GM18520 (cell line): ENCODE data around the gene CATSPER3.

Experiments used
- ATAC-seq: cut with Tn5 transposase; IDR thresholded peaks from one replicate; pipeline ENCODE4 v1.9.1; 2021; ENCODE audit not compliant: unreplicated experiment

CATSPER3 gene

GRCh38 chr5:135027697-135028615 lies 60.2 kb downstream of the CATSPER3 start:
- no peak for ATAC-seq

DNA sequence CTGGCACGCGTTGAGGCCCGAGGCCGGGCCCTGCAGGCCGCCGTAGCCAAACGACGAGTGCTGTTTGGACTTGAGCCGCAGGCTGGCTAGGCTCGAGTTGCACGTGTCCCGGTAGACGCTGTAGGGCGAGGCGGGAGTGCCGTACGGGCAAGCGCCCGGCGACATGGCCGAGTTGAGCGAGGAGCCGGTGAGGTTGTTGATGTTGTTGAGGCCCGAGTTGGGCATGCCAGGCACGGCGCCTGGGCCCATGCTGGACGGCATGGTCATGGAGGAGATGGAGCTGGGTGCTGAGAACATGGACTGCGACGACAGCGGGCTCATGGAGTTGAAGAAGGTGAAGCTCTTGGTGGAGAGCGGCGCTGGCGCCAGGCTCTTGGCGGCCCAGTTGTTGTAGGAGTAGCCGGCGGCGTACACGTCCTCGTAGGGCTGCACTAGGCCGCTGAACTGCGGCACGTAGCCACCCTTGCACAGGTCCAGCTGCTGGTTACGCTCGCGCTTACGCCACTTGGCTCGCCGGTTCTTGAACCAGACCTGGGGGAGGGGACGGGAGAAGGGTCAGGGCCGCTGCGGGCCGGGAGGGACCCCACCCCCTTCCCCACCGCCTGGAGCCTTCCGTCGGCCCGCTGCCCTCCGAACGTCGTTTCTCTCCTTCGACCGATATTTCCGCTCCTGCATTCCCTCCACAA lies 61.2 kb downstream of the CATSPER3 start:
- no peak for ATAC-seq

DNA sequence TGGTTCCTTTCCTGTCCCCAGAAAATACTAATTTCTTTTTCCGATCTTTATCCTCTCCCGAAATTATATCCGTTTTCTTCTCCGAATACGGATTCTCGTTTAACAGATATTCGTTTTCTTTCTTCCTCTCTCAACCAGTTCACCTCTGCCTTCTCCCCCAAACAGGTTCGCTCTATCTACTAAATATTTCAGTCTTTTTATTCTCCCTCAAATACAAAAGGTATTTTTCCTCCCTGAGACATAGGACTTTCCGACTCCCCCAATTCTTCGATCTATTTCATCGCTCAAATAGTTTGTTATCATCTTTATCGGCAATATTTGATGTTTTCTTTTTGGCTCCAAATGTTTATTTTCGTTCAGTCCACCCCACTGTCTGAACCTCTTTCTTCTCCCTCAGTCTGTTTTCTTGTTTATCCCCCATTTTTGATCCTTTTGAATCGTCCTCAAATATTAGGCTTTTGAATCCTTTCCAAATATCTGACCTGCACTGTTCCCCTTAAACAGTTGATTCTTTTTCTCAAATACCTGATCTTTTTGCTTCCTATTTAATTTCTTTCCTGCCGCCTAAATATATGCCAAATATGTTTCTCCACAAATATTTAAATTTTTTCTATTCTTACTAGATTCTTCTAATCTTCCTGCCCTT lies 61.9 kb downstream of the CATSPER3 start:
- ATAC-seq, result no peak

- ATAC-seq, result no peak
Observed at GRCh38 chr5:135030123-135030955, 62.6 kb downstream of the CATSPER3 start.

DNA sequence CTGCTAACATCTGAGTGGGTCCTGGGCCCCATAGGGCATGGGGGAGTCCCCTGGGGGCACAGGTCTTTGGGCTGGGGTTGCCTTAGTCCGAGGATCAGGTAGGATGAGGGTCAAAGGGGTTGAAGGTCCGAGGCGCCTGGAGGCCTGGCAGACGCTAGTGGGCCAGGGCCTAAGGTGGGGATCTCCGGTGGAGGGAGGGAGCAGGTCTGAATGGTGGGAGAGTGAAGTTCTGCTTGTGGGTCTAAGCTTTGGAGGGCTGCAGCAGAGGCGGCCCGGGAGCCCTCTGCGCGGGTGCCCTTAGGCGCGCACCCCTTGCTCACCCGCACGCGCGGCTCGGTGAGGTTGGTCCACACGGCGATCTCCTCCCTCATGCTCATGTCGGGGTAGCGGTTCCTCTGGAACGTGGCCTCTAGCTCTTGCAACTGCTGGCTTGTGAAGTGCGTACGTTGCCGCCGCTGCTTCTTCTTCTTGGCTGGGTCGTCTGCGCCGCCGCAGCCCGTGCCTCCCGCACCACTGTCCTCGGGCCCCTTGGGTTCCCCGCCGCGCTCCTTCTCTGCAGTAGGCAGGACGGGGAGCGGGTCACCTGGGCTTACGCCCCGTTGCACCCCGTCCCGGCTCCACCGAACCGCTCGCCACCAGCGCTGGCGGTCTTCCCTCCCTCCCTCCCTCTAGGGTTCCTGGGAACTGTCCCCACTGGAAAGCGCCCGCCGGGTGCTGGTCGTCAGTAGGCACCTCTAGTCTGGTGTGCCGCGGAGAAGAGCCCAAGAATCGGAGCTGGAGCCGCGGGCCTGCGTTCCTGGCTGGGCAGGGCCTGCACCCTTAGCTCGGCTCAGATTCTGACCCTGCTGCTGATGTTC lies 63.5 kb downstream of the CATSPER3 start:
- no peak for ATAC-seq

GRCh38 chr5:135031813-135032694 lies 64.3 kb downstream of the CATSPER3 start:
- ATAC-seq, result no peak

- ATAC-seq, result no peak
Observed at GRCh38 chr5:135032695-135032998, 64.9 kb downstream of the CATSPER3 start.

DNA sequence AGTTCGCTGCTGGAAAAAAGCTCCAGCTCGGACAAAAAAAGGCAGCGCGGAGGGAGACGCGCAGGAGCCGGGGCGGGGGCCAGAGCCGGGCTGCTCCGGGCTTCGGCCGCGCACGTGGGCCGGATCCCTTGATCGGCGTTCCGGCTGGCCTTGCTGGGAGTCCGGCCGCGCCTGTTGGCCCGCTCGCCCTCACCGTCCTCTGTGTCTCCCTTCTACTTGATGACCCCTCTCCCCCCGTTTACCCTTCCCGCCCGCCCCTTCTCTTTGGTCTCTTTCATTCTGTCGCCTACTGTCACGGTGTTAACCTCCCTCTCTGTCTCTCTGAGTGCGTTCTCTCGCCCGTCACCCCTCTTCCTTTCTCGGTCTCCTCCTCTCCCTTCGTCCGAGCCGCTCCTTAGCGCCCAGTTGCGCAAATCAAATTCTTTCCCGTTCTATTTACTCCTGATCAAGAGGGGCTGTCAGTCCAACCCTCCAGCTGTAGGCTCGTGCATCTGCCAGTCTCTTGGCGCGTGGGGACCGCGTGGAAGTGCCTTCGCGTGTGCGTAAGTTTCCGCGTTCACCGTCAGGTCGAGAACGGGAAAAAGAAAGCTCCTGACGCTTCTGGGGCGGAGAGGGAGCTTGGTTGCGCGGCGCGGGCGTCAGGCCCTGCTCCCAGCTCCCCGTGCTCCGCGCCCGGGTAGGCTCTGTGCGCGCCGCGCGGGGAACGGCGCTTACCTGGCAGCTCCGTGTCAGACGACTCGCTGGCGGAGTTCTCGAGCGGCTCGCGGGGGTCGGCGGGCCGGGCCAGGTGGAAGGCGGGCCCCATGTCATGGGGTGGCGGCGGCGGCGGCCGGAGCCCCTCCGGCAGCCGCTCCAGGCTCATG lies 65.5 kb downstream of the CATSPER3 start:
- no peak for ATAC-seq

DNA sequence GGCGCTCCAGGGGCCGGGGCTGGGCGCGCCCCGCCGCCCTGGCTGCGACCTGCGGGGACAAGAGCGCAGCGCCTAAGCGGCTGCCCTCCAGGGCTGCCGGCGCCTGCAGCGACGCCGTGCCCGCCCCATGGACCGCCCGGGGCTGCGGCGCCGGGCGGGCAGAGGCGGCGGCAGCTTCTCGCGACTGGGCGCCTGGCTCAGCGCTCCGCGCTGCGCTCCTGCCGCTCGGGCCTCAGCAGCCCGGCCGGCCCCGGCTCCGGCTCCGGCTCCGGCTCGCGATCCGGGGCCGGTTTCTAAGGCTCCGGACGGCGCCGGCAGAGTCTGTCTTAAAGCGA lies 66.2 kb downstream of the CATSPER3 start, which contains the start of gene PITX1:
Gene PITX1, minus strand, starts transcription at position 328 of the 335 bp plus-strand sequence. CDS start 347 bp downstream, outside the sequence.
- no peak for ATAC-seq

DNA sequence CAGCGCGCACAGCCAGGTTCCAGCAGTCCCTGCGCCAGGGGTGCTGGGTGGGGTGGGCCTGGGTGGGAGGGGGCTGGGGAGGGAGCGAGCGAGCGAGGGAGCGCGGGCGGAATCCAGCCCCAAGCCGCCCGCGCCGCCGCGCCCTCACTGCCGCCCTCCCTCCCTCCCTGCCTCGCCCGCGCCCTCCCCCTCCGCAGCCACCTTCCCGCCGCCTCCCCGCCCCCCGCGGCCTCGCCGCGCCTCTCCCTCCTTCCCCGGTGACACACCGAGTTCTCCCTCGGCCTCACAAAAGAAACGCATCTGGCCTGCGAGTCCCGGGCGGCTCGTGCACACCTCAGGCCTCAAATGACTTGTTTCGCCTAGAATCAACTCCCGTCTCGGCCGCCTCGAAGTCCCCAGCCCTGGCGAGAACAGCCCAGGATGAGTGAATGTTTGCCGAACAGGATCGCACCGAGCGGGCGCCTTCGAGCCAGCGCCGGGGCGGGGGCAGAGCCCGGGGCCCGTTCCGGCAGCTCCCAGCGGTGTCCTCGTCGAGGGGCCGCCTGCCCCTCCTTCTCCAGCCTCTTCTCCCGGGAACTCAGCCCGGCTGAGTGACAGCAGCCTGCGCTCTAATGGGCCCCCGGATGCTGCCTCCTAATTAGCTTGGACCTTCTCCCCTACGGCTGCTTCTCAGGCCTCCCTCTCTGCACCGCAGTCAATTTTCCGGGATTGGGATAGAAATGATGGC lies 66.7 kb downstream of the CATSPER3 start:
- no peak for ATAC-seq

GRCh38 chr5:135034963-135035677 lies 67.4 kb downstream of the CATSPER3 start:
- ATAC-seq, result no peak

- no peak for ATAC-seq
Observed at GRCh38 chr5:135035678-135036030, 67.9 kb downstream of the CATSPER3 start.

DNA sequence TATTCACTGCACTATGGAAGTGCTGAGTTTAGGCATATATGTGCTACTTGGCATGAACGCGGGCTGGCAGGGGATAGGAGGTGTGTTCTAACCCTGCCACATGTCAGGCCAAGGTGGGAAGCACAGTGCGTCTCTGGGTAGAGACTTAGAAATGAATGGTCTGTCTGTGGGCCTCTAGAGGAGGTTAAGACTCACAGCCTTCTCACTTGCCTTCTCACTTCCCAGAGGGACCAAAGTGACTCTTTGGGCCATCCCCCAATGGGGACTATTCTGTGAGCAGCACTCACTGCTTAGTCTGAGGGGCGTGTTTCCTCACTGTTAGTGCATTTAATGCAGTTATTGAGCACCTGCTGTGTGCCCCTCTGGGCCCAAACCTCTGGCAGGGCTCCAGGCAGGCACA lies 68.7 kb downstream of the CATSPER3 start:
- ATAC-seq, result no peak

GRCh38 chr5:135037519-135038204 lies 70.0 kb downstream of the CATSPER3 start:
- no peak for ATAC-seq

GRCh38 chr5:135038205-135038812 lies 70.6 kb downstream of the CATSPER3 start:
- ATAC-seq, result no peak

GRCh38 chr5:135038813-135039270 lies 71.1 kb downstream of the CATSPER3 start:
- ATAC-seq, result no peak
